ENCODE measurements around the gene BAIAP2.

DNA sequence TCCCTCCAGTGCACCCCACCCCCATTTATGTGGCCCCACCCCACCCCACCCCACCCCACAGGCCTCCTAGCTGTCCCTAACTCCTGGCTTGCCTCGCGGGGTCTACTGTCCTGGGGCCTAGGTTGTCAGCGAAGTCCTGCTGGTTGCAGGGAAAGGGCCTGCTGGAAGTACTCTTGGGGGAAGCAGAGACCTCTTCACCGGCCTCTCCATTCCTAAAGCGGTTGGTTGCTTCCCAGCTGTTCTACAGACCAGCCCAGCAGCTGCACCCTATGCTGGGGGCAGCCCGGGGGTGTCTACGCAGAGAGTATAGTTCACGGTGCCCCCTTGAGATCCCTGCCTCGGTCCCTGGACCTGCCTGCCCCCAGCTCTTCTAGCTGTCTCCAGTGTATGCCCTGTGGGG, 56.2 kb downstream of the BAIAP2 start:
- TF ChIP-seq, protein P1, sequence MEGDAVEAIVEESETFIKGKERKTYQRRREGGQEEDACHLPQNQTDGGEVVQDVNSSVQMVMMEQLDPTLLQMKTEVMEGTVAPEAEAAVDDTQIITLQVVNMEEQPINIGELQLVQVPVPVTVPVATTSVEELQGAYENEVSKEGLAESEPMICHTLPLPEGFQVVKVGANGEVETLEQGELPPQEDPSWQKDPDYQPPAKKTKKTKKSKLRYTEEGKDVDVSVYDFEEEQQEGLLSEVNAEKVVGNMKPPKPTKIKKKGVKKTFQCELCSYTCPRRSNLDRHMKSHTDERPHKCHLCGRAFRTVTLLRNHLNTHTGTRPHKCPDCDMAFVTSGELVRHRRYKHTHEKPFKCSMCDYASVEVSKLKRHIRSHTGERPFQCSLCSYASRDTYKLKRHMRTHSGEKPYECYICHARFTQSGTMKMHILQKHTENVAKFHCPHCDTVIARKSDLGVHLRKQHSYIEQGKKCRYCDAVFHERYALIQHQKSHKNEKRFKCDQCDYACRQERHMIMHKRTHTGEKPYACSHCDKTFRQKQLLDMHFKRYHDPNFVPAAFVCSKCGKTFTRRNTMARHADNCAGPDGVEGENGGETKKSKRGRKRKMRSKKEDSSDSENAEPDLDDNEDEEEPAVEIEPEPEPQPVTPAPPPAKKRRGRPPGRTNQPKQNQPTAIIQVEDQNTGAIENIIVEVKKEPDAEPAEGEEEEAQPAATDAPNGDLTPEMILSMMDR (conservative IDR thresholded peaks at IDR 0.05) = no peak
- TF ChIP-seq ZFX (IDR thresholded peaks at IDR 0.05) = no peak

Measured in C4-2B (cell line).